ENCODE data around the gene SHISA2. TPM values are rescaled to one million over a fixed set of nuclear protein-coding genes. Genes with fewer than 3 reads are reported as not detected.
"Not testable (repeated sequence)": the region's sequence is repeated elsewhere in the genome, so short reads cannot be mapped to it uniquely, and the experiment has no call there.

Gene SHISA2
- total and polyA plus RNA-seq, 4 donors, result 0.68 to 20.1 (median 8.8) TPM

- Histone ChIP-seq H3K36me3 (ENCODE audit: control insufficient read depth in 4 of 4, insufficient read depth in 4 of 4, low read length in 4 of 4) (no peaks in the 10 kb centered on the region), H3K9me3 (ENCODE audit: control insufficient read depth in 4 of 4, insufficient read depth in 3 of 4, low read length in 3 of 4) (no peaks in the 10 kb centered on the region), H3K27ac (ENCODE audit: low read depth in 1 of 2, low read length in 1 of 2) (no peak overlapping the region), H3K27me3 (ENCODE audit: control insufficient read depth in 3 of 3, insufficient read depth in 3 of 3, low read length in 2 of 3) (peaks cover 0 to 9% (median 0%) of the 10 kb centered on the region in 3 donors), H3K4me1 (ENCODE audit: control insufficient read depth in 5 of 5, insufficient read depth in 5 of 5, low read length in 5 of 5) (no peaks in the 10 kb centered on the region), H3K4me3 (no peak overlapping the region), H3K9ac (ENCODE audit: insufficient read depth in 1 of 2, low read length in 2 of 2) (no peak overlapping the region)
- WGBS, 2 donors, result 51 to 58% methylated on average over 6 of the region's 6 CpGs
- ATAC-seq (ENCODE audit: insufficient read depth, low FRiP score), result no peak
- peak in 2 of 3 donors; percentile 52 to 65 for DNase-seq
- no peak for TF ChIP-seq CTCF (IDR thresholded peaks at IDR 0.05; ENCODE audit: control extremely low read depth, extremely low read depth)
Observed at GRCh38 chr13:26075498-26075897, 23.7 kb upstream of the SHISA2 start.

- Histone ChIP-seq H3K9me3 (ENCODE audit: control insufficient read depth in 4 of 4, insufficient read depth in 3 of 4, low read length in 3 of 4) (no peaks in the 10 kb centered on the region), H3K4me1 (ENCODE audit: control insufficient read depth in 5 of 5, insufficient read depth in 5 of 5, low read length in 5 of 5) (no peaks in the 10 kb centered on the region), H3K27me3 (ENCODE audit: control insufficient read depth in 3 of 3, insufficient read depth in 3 of 3, low read length in 2 of 3) (peaks cover 0 to 9% (median 0%) of the 10 kb centered on the region in 3 donors), H3K27ac (ENCODE audit: low read depth in 1 of 2, low read length in 1 of 2) (no peak overlapping the region), H3K9ac (ENCODE audit: insufficient read depth in 1 of 2, low read length in 2 of 2) (no peak overlapping the region), H3K36me3 (ENCODE audit: control insufficient read depth in 4 of 4, insufficient read depth in 4 of 4, low read length in 4 of 4) (no peaks in the 10 kb centered on the region), H3K4me3 (no peak overlapping the region)
- WGBS, 2 donors, result 34 to 64% methylated on average over 16 of the region's 16 CpGs
- DNase-seq (no peak), ATAC-seq (ENCODE audit: insufficient read depth, low FRiP score) (no peak)
- no peak for TF ChIP-seq CTCF (IDR thresholded peaks at IDR 0.05; ENCODE audit: control extremely low read depth, extremely low read depth)
Observed at GRCh38 chr13:26074706-26075105, 22.9 kb upstream of the SHISA2 start.

GRCh38 chr13:26072335-26072734, 20.5 kb upstream of the SHISA2 start:
- WGBS, 2 donors, result 13 to 15% methylated on average over 5 of the region's 7 CpGs
- DNase-seq, result peak in 1 of 3 donors; percentile 18
- not testable (repeated sequence) for H3K27ac ChIP-seq (ENCODE audit: low read depth in 1 of 2, low read length in 1 of 2)

GRCh38 chr13:26071691-26072090, 19.9 kb upstream of the SHISA2 start:
- ATAC-seq (ENCODE audit: insufficient read depth, low FRiP score) (no peak), DNase-seq (no peak)
- peaks cover 0 to 2% (median 0%) of the 10 kb centered on the region in 4 donors for H3K9me3 ChIP-seq (ENCODE audit: control insufficient read depth in 4 of 4, insufficient read depth in 3 of 4, low read length in 3 of 4)
- no peaks in the 10 kb centered on the region for H3K4me1 ChIP-seq (ENCODE audit: control insufficient read depth in 5 of 5, insufficient read depth in 5 of 5, low read length in 5 of 5)
- H3K27ac ChIP-seq (ENCODE audit: low read depth in 1 of 2, low read length in 1 of 2), result no peak overlapping the region
- no peaks in the 10 kb centered on the region for H3K36me3 ChIP-seq (ENCODE audit: control insufficient read depth in 4 of 4, insufficient read depth in 4 of 4, low read length in 4 of 4)
- H3K4me3 ChIP-seq, result no peak overlapping the region
- TF ChIP-seq CTCF (IDR thresholded peaks at IDR 0.05; ENCODE audit: control extremely low read depth, extremely low read depth), result no peak
- peaks cover 0 to 6% (median 0%) of the 10 kb centered on the region in 3 donors for H3K27me3 ChIP-seq (ENCODE audit: control insufficient read depth in 3 of 3, insufficient read depth in 3 of 3, low read length in 2 of 3)
- no peak overlapping the region for H3K9ac ChIP-seq (ENCODE audit: insufficient read depth in 1 of 2, low read length in 2 of 2)
- WGBS, 2 donors, result 76 to 92% methylated on average over 2 of the region's 2 CpGs

More at GRCh38 chr13:26072335-26072734, 20.5 kb upstream of the SHISA2 start:
- not testable (repeated sequence) for H3K36me3 ChIP-seq (ENCODE audit: control insufficient read depth in 4 of 4, insufficient read depth in 4 of 4, low read length in 4 of 4); H3K4me1 ChIP-seq (ENCODE audit: control insufficient read depth in 5 of 5, insufficient read depth in 5 of 5, low read length in 5 of 5); H3K9ac ChIP-seq (ENCODE audit: insufficient read depth in 1 of 2, low read length in 2 of 2); H3K4me3 ChIP-seq; H3K27me3 ChIP-seq (ENCODE audit: control insufficient read depth in 3 of 3, insufficient read depth in 3 of 3, low read length in 2 of 3); H3K9me3 ChIP-seq (ENCODE audit: control insufficient read depth in 4 of 4, insufficient read depth in 3 of 4, low read length in 3 of 4)
- peak; percentile 53 for ATAC-seq (ENCODE audit: insufficient read depth, low FRiP score)

- H3K4me1 ChIP-seq (ENCODE audit: control insufficient read depth in 5 of 5, insufficient read depth in 5 of 5, low read length in 5 of 5); ATAC-seq (ENCODE audit: insufficient read depth, low FRiP score); H3K27me3 ChIP-seq (ENCODE audit: control insufficient read depth in 3 of 3, insufficient read depth in 3 of 3, low read length in 2 of 3); H3K9ac ChIP-seq (ENCODE audit: insufficient read depth in 1 of 2, low read length in 2 of 2); H3K9me3 ChIP-seq (ENCODE audit: control insufficient read depth in 4 of 4, insufficient read depth in 3 of 4, low read length in 3 of 4); H3K27ac ChIP-seq (ENCODE audit: low read depth in 1 of 2, low read length in 1 of 2); DNase-seq; H3K4me3 ChIP-seq; H3K36me3 ChIP-seq (ENCODE audit: control insufficient read depth in 4 of 4, insufficient read depth in 4 of 4, low read length in 4 of 4): not testable (repeated sequence)
- 75 to 89% methylated on average over 7 to 8 of the region's 8 CpGs for WGBS, 2 donors
Observed at GRCh38 chr13:26069642-26070041, 17.8 kb upstream of the SHISA2 start.

GRCh38 chr13:26068372-26068771, 16.6 kb upstream of the SHISA2 start:
- H3K27ac ChIP-seq (ENCODE audit: low read depth in 1 of 2, low read length in 1 of 2); H3K9ac ChIP-seq (ENCODE audit: insufficient read depth in 1 of 2, low read length in 2 of 2); H3K36me3 ChIP-seq (ENCODE audit: control insufficient read depth in 4 of 4, insufficient read depth in 4 of 4, low read length in 4 of 4); DNase-seq; H3K4me1 ChIP-seq (ENCODE audit: control insufficient read depth in 5 of 5, insufficient read depth in 5 of 5, low read length in 5 of 5); H3K27me3 ChIP-seq (ENCODE audit: control insufficient read depth in 3 of 3, insufficient read depth in 3 of 3, low read length in 2 of 3); H3K9me3 ChIP-seq (ENCODE audit: control insufficient read depth in 4 of 4, insufficient read depth in 3 of 4, low read length in 3 of 4); H3K4me3 ChIP-seq; ATAC-seq (ENCODE audit: insufficient read depth, low FRiP score): not testable (repeated sequence)
- 87 to 89% methylated on average over 2 of the region's 2 CpGs for WGBS, 2 donors
